Measurements from ENCODE around the gene STAB1. TPM values are rescaled to one million over a fixed set of nuclear protein-coding genes. Genes with fewer than 3 reads are reported as not detected.

The STAB1 gene
- polyA plus RNA-seq, 3 donors from 2014 or later = 0.10 TPM; not detected in 2

DNA sequence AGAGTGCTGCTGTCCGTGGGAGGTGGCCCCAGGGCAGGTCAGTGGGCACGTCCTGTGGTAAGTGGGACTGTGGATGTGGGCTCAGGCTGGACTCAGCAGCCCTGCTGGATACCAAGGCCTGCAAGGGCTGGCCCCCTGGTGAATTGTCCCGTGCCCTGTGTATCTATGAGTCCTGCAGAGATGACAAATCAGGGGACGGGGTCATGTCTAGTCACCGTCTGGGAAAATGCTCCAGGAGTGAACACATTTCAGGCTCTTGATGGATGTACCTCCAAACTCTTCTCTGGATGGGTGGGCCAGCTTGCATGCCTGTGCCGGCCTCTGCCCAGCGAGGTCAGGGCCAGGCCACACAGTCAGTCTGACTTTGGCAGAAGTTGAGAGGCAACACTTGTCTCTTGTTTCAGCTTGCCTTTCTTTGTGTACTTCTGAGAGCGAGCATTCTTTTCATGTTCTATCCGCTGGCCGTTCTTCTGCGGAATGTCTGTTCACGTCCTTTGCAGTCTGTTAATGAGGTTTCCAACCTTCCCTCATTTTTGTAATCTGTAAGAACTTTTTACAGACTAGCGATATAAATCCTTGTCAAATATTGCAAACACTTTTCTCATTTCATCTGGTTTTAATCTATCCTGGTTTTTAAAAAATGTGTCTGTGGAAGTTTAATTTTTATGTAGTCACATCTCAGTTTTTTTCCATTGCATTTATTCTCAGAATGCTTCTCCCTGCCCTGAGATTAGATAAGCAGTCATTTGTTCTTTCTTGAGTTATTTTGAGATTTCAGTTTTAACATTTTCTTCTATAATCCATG, 11.4 kb upstream of the STAB1 start:
- DNase-seq = no peak
- Mint-ChIP-seq H3K4me1 (peaks cover 0 to 2% of the 10 kb centered on the region in 2 donors), H3K36me3 (peaks cover 3 to 19% (median 11%) of the 10 kb centered on the region in 3 donors), H3K27ac (no peak overlapping the region), H3K4me3 (no peak overlapping the region), H3K9me3 (no peaks in the 10 kb centered on the region), H3K27me3 (ENCODE audit: low read depth in 3 of 3) (peaks cover 0 to 7% (median 4%) of the 10 kb centered on the region in 3 donors)

DNA sequence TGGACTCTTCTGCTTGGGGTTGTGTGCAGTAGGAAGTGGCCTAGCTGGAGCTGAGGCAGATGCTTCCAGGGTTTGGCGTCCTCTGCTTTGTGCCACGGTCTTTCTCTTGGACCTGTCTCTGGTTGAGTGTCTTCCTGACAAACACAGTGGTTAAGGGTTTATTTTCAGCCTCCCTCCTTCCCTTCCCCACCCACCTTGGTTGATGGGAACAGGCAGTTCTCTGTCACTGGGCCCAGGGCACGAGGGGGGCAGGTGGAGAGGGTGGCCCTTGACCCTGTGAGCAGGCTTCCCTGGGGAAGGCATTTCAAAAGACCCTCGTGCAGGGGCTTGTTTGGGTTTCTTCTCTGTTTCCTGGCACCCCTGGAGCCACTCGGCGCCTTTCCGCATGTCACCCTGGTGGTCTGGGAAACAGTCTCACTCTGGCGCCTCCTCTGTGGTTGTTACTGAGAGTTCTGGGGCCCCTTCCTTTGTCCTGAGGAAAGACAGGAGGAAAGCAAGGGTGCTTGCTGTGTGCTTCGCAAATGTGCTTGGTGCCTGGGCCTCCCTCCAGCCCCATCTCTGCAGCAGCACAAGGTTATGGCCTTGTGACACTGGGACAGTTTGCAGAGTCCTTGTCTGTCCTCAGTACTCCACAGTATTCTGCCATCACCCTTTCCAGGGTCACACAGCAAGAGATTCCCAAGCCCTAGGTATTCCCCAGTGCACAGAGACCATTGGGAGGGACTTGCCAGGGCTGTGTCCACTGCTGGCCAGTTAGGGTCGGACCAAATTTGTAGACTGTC, 10.3 kb upstream of the STAB1 start:
- Mint-ChIP-seq H3K27me3 (ENCODE audit: low read depth in 3 of 3) (peaks cover 0 to 7% (median 4%) of the 10 kb centered on the region in 3 donors), H3K36me3 (peaks cover 3 to 16% (median 5%) of the 10 kb centered on the region in 3 donors), H3K4me1 (peaks cover 0 to 2% of the 10 kb centered on the region in 2 donors), H3K9me3 (no peaks in the 10 kb centered on the region), H3K27ac (no peak overlapping the region), H3K4me3 (no peak overlapping the region)
- DNase-seq = no peak

DNA sequence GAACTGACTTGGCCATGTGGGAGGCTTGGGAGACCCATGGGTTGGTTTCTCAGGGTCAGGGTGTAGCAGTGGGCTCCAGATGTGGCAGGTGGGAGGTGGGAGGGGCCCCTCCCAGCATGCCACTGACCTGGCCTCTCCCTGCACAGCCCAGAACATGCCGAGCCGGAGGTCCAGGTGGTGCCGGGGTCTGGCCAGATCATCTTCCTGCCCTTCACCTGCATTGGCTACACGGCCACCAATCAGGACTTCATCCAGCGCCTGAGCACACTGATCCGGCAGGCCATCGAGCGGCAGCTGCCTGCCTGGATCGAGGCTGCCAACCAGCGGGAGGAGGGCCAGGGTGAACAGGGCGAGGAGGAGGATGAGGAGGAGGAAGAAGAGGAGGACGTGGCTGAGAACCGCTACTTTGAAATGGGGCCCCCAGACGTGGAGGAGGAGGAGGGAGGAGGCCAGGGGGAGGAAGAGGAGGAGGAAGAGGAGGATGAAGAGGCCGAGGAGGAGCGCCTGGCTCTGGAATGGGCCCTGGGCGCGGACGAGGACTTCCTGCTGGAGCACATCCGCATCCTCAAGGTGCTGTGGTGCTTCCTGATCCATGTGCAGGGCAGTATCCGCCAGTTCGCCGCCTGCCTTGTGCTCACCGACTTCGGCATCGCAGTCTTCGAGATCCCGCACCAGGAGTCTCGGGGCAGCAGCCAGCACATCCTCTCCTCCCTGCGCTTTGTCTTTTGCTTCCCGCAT, 7.9 kb upstream of the STAB1 start:
- no peak for DNase-seq
- H3K4me3 Mint-ChIP-seq = no peak overlapping the region
- H3K9me3 Mint-ChIP-seq = no peaks in the 10 kb centered on the region
- H3K36me3 Mint-ChIP-seq = peaks cover 3 to 13% (median 4%) of the 10 kb centered on the region in 3 donors
- peaks cover 0 to 5% (median 4%) of the 10 kb centered on the region in 3 donors for H3K27me3 Mint-ChIP-seq (ENCODE audit: low read depth in 3 of 3)
- peaks cover 0 to 2% of the 10 kb centered on the region in 2 donors for H3K4me1 Mint-ChIP-seq
- H3K27ac Mint-ChIP-seq = no peak overlapping the region

DNA sequence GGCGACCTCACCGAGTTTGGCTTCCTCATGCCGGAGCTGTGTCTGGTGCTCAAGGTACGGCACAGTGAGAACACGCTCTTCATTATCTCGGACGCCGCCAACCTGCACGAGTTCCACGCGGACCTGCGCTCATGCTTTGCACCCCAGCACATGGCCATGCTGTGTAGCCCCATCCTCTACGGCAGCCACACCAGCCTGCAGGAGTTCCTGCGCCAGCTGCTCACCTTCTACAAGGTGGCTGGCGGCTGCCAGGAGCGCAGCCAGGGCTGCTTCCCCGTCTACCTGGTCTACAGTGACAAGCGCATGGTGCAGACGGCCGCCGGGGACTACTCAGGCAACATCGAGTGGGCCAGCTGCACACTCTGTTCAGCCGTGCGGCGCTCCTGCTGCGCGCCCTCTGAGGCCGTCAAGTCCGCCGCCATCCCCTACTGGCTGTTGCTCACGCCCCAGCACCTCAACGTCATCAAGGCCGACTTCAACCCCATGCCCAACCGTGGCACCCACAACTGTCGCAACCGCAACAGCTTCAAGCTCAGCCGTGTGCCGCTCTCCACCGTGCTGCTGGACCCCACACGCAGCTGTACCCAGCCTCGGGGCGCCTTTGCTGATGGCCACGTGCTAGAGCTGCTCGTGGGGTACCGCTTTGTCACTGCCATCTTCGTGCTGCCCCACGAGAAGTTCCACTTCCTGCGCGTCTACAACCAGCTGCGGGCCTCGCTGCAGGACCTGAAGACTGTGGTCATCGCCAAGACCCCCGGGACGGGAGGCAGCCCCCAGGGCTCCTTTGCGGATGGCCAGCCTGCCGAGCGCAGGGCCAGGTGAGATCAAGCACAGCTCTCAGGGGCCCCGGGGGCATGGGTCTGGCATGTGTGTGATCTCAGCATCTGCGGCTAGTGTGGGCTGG, 7.1 kb upstream of the STAB1 start:
- Mint-ChIP-seq H3K27me3 (ENCODE audit: low read depth in 3 of 3) (peaks cover 0 to 5% (median 1%) of the 10 kb centered on the region in 3 donors), H3K4me3 (no peak overlapping the region), H3K27ac (no peak overlapping the region), H3K36me3 (peaks cover 7 to 15% (median 9%) of the 10 kb centered on the region in 3 donors), H3K9me3 (no peaks in the 10 kb centered on the region), H3K4me1 (no peaks in the 10 kb centered on the region)
- no peak for DNase-seq

DNA sequence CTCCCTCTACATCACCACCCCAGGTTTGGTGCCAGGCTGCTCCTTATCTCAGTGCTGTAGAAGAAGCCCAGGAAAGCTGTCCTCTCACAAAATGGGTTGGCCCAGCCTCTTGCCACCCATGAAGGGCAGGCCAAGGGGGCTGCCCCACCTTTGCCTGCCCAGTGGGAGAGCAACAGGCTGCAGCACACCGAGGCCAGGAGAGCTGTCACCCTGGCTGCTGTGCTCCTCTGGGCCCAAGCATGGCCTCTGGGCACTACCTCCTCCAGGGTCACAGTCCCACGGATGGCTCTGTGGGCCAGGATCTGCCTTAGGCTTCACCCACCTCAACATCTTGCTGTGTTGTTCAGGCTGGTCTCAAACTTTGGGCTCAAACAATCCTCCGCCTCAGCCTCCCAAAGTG, 6.4 kb upstream of the STAB1 start:
- DNase-seq = no peak
- Mint-ChIP-seq H3K4me3 (no peak overlapping the region), H3K9me3 (no peaks in the 10 kb centered on the region), H3K27me3 (ENCODE audit: low read depth in 3 of 3) (peaks cover 0 to 3% (median 1%) of the 10 kb centered on the region in 3 donors), H3K27ac (no peak overlapping the region), H3K4me1 (no peaks in the 10 kb centered on the region), H3K36me3 (peaks cover 7 to 15% (median 9%) of the 10 kb centered on the region in 3 donors)

DNA sequence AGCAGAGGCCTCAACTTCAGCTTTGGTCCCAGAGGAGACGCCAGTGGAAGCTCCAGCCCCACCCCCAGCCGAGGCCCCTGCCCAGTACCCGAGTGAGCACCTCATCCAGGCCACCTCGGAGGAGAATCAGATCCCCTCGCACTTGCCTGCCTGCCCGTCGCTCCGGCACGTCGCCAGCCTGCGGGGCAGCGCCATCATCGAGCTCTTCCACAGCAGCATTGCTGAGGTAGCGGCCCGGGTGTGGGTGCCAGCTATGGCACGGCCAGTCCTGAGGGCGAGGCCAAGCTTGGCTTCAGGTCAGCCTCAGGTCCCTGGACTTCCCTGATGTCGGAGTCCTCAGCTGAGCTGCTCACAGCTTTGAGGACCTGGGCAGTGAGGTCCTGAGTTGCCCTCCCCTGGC, 5.7 kb upstream of the STAB1 start:
- Mint-ChIP-seq H3K4me3 (no peak overlapping the region), H3K9me3 (no peaks in the 10 kb centered on the region), H3K4me1 (peaks cover 0 to 2% of the 10 kb centered on the region in 2 donors), H3K36me3 (peaks cover 7 to 15% (median 9%) of the 10 kb centered on the region in 3 donors), H3K27me3 (ENCODE audit: low read depth in 3 of 3) (peaks cover 0 to 3% (median 1%) of the 10 kb centered on the region in 3 donors), H3K27ac (no peak overlapping the region)
- DNase-seq = no peak

DNA sequence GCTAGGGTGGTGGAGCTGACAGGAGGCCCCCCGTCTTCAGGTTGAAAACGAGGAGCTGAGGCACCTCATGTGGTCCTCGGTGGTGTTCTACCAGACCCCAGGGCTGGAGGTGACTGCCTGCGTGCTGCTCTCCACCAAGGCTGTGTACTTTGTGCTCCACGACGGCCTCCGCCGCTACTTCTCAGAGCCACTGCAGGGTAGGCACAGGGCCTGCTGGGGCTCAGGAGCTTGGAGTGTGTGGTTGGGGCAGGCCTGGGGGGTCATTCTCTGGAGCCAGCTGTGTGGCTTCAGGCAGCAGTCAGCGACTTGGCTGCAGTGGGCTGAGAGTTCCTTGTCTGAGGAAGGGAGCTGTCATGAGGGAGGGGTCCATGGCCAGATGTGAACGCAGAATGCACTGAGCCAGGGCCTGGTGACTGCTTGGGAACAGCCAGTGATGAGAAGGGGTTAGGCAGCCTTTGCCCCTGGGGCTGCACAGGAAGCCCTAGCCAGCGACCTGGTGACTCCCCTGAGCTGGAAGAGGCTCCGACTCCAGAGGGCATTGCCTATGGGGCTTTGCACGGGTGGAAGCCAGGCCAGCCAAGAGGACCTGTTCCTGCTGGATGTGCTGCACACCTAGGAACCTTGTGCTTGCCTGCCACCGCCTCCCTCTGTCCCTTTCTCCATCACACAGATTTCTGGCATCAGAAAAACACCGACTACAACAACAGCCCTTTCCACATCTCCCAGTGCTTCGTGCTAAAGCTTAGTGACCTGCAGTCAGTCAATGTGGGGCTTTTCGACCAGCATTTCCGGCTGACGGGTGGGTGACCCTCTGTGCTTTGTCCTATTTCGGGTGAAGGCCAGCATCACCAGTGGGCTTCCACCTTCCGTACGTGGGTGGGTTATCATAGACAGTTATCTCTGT, 4.9 kb upstream of the STAB1 start:
- Mint-ChIP-seq H3K4me1 (peaks cover 0 to 4% of the 10 kb centered on the region in 2 donors), H3K27me3 (ENCODE audit: low read depth in 3 of 3) (peaks cover 0 to 3% (median 1%) of the 10 kb centered on the region in 3 donors), H3K9me3 (no peaks in the 10 kb centered on the region), H3K36me3 (peaks cover 7 to 15% (median 9%) of the 10 kb centered on the region in 3 donors), H3K4me3 (no peak overlapping the region), H3K27ac (peak overlapping the region in 1 of 6 donors; percentile 45)
- no peak for DNase-seq

DNA sequence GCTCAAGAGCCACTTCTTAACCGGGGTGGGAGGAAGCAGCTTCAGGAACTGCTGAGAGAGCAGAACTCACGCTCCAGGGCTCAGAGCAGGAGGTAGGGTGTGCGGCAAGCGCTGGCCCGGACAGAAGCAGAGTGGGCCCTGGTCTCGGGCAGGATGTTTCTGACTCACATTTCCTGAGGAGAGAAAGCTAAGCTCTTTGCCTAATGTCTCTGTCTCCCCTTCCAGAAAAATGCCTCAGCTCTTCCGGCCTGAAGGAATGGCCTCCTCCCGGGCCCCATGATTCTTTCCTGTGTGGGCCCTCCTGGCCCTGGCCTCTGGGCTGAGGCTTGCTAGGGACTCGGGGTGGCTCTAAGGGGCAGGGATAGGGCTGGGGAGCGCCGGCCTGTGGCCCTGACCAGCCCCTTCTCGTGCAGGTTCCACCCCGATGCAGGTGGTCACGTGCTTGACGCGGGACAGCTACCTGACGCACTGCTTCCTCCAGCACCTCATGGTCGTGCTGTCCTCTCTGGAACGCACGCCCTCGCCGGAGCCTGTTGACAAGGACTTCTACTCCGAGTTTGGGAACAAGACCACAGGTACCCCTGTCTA, 4.1 kb upstream of the STAB1 start:
- H3K9me3 Mint-ChIP-seq = no peaks in the 10 kb centered on the region
- DNase-seq = no peak
- peaks cover 7 to 15% (median 9%) of the 10 kb centered on the region in 3 donors for H3K36me3 Mint-ChIP-seq
- H3K4me1 Mint-ChIP-seq = peaks cover 0 to 4% of the 10 kb centered on the region in 2 donors
- peaks cover 0 to 3% (median 1%) of the 10 kb centered on the region in 3 donors for H3K27me3 Mint-ChIP-seq (ENCODE audit: low read depth in 3 of 3)
- no peak overlapping the region for H3K4me3 Mint-ChIP-seq
- H3K27ac Mint-ChIP-seq = no peak overlapping the region

DNA sequence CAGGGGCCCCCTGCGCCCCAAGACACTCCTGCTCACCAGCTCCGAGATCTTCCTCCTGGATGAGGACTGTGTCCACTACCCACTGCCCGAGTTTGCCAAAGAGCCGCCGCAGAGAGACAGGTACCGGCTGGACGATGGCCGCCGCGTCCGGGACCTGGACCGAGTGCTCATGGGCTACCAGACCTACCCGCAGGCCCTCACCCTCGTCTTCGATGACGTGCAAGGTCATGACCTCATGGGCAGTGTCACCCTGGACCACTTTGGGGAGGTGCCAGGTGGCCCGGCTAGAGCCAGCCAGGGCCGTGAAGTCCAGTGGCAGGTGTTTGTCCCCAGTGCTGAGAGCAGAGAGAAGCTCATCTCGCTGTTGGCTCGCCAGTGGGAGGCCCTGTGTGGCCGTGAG, 3.1 kb upstream of the STAB1 start:
- H3K27me3 Mint-ChIP-seq (ENCODE audit: low read depth in 3 of 3) = peaks cover 0 to 3% (median 1%) of the 10 kb centered on the region in 3 donors
- H3K9me3 Mint-ChIP-seq = no peaks in the 10 kb centered on the region
- DNase-seq = no peak
- peaks cover 7 to 15% (median 9%) of the 10 kb centered on the region in 3 donors for H3K36me3 Mint-ChIP-seq
- H3K4me3 Mint-ChIP-seq = no peak overlapping the region
- no peak overlapping the region for H3K27ac Mint-ChIP-seq
- peaks cover 0 to 4% of the 10 kb centered on the region in 2 donors for H3K4me1 Mint-ChIP-seq

DNA sequence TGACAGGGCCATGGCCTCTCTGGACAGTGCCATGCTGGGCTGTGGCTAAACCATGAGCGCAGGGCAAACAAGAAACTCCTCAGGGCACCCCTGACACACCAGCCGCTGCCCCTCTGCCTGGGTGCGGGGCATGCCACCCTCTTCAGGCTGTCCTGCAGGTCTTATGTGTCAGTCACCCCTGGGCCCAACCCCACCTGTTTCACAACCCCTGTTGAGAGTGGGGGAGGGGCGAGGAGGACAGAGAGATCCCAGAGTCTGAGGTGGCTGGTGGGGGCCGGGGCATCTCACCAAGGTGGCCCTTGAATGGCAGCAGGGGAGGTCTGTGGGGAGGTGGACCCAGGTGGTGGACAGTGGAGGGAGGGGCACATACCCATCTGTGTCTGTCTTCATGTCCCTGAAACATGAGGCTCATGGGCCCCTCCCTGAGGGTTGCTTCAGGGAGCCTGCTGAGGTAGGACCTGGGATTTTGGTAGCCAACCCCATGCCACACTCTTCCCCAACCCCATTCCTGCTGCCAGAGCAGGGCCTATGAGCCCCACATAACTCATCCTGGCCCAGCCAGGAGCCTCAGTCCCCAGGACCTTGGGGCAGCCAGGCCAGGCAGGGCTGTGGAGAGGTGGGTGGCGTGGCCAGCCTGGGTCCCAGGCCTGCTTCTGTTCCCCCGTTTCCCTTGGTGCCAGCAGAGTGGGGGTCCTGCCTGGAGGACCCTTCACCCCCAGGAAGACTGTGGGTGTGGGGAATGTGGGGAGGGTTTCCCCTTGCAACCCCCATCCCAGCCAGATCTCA, 1.7 kb upstream of the STAB1 start:
- Mint-ChIP-seq H3K27me3 (ENCODE audit: low read depth in 3 of 3) (peaks cover 0 to 3% (median 0%) of the 10 kb centered on the region in 3 donors), H3K36me3 (peaks cover 5 to 11% (median 7%) of the 10 kb centered on the region in 3 donors), H3K4me1 (peaks cover 0 to 4% of the 10 kb centered on the region in 2 donors), H3K4me3 (no peak overlapping the region), H3K27ac (no peak overlapping the region), H3K9me3 (no peaks in the 10 kb centered on the region)
- DNase-seq = no peak

DNA sequence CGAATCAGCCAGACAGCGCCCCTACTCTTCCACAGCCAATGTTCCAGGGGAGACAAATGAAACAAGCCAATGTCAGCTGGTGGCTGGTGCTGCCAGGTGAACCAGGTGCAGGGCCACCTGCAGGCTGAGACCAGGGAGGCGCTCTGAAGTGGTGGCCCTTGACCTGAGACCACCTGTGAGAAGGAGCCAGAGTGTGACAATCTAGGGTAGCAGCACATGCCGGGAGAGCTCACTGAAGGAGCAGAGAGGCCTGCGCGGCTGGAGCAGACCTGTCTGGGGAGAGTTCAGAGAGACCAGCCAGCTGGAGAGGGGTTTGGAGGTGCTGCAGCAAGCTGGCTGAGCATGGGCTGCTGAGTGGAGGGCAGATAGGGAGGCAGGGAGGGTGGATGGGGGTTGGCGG, 693 bp upstream of the STAB1 start:
- peaks cover 0 to 3% (median 0%) of the 10 kb centered on the region in 3 donors for H3K27me3 Mint-ChIP-seq (ENCODE audit: low read depth in 3 of 3)
- H3K27ac Mint-ChIP-seq = no peak overlapping the region
- DNase-seq = no peak
- peaks cover 5 to 11% (median 7%) of the 10 kb centered on the region in 3 donors for H3K36me3 Mint-ChIP-seq
- peak overlapping the region in 1 of 5 donors; percentile 46 for H3K4me3 Mint-ChIP-seq
- no peaks in the 10 kb centered on the region for H3K9me3 Mint-ChIP-seq
- peaks cover 0 to 4% of the 10 kb centered on the region in 2 donors for H3K4me1 Mint-ChIP-seq

Measured in immature natural killer cell (primary cell).